GM23338 (cell line): ENCODE data around the gene ZNRF2. TPM values are rescaled to one million over a fixed set of nuclear protein-coding genes. Genes with fewer than 3 reads are reported as not detected.

Source experiments
- ATAC-seq: fragments of 200-7000 bp; cut with Tn5 transposase; 3 replicates; pipeline ENCODE4 v1.9.1; 2020
- DNase-seq: peaks from one replicate; pipeline ENCODE4 v3.0.0-alpha.2; 2015; ENCODE audit warnings: low spot score
- H2AFZ ChIP-seq: fragments of 200-600 bp; sonication (generic); 2 replicates; pipeline ENCODE4 v1.8.0; 2016; ENCODE audit warnings: antibody characterized with exemption, mild to moderate bottlenecking, moderate library complexity
- H3F3A ChIP-seq: fragments of 200-600 bp; sonication (generic); replicated peaks from 2 replicates; pipeline ENCODE4 v1.8.0; 2017; ENCODE audit warnings: antibody characterized with exemption, mixed run types, low read depth
- H3K27ac ChIP-seq: fragments of 200-600 bp; sonication (generic); 2 replicates; pipeline ENCODE4 v1.6.1; 2016; ENCODE audit warnings: low read depth
- H3K27me3 ChIP-seq: fragments of 200-600 bp; sonication (generic); 2 replicates; pipeline ENCODE4 v1.8.0; 2016; ENCODE audit warnings: mild to moderate bottlenecking, mixed run types, moderate library complexity; ENCODE audit not compliant: insufficient read depth
- H3K36me3 ChIP-seq: fragments of 200-600 bp; sonication (generic); 2 replicates; pipeline ENCODE4 v1.8.0; 2016; ENCODE audit warnings: mild to moderate bottlenecking; ENCODE audit not compliant: insufficient read depth
- H3K4me1 ChIP-seq: fragments of 200-600 bp; sonication (generic); 2 replicates; pipeline ENCODE4 v1.8.0; 2016; ENCODE audit warnings: mild to moderate bottlenecking, moderate library complexity; ENCODE audit not compliant: insufficient read depth
- H3K4me2 ChIP-seq: fragments of 200-600 bp; sonication (generic); 2 replicates; pipeline ENCODE4 v1.7.1; 2017; ENCODE audit warnings: mixed run types
- H3K4me3 ChIP-seq: fragments of 200-600 bp; sonication (generic); 2 replicates; pipeline ENCODE4 v1.6.1; 2016; ENCODE audit warnings: mixed run types
- H3K79me2 ChIP-seq: fragments of 200-600 bp; sonication (generic); replicated peaks from 2 replicates; pipeline ENCODE4 v1.8.0; 2017; ENCODE audit warnings: mild to moderate bottlenecking; ENCODE audit not compliant: insufficient read depth
- H3K9me2 ChIP-seq: fragments of 200-600 bp; sonication (generic); 2 replicates; pipeline ENCODE4 v1.8.0; 2017; ENCODE audit not compliant: insufficient read depth
- H4K20me1 ChIP-seq: fragments of 200-600 bp; sonication (generic); replicated peaks from 2 replicates; pipeline ENCODE4 v1.8.0; 2017; ENCODE audit warnings: mild to moderate bottlenecking; ENCODE audit not compliant: insufficient read depth
- H3K27ac Mint-ChIP-seq: 2 replicates; pipeline ENCODE4 v1.8.0; 2020; ENCODE audit warnings: inconsistent platforms, mild to moderate bottlenecking, moderate library complexity, mixed read lengths
- H3K27me3 Mint-ChIP-seq: 3 replicates; pipeline ENCODE4 v1.8.0; 2022; ENCODE audit warnings: low read depth, mild to moderate bottlenecking, moderate library complexity, mixed read lengths, inconsistent platforms; ENCODE audit not compliant: insufficient read depth, poor library complexity
- H3K36me3 Mint-ChIP-seq: 3 replicates; pipeline ENCODE4 v1.8.0; 2021; ENCODE audit warnings: low read depth, mild to moderate bottlenecking, inconsistent platforms, moderate library complexity, mixed read lengths
- H3K4me1 Mint-ChIP-seq: 3 replicates; pipeline ENCODE4 v1.8.0; 2020; ENCODE audit warnings: mild to moderate bottlenecking, inconsistent platforms, mixed read lengths
- H3K4me3 Mint-ChIP-seq: 3 replicates; pipeline ENCODE4 v1.8.0; 2021; ENCODE audit warnings: moderate library complexity, mild to moderate bottlenecking, inconsistent platforms, mixed read lengths
- H3K9me3 Mint-ChIP-seq: 3 replicates; pipeline ENCODE4 v1.8.0; 2020; ENCODE audit warnings: moderate library complexity, mild to moderate bottlenecking, inconsistent platforms, mixed read lengths
- EZH2 ChIP-seq: fragments of 200-600 bp; sonication (generic); IDR thresholded peaks from one replicate; pipeline ENCODE4 v1.8.0; 2017; ENCODE audit warnings: antibody characterized with exemption, mild to moderate bottlenecking, low read depth; ENCODE audit not compliant: unreplicated experiment
- EZH2phosphoT487 ChIP-seq: fragments of 200-600 bp; sonication (generic); IDR thresholded peaks from one replicate; pipeline ENCODE4 v1.8.1; 2018; ENCODE audit warnings: antibody characterized with exemption; ENCODE audit not compliant: unreplicated experiment
- JUNB ChIP-seq: IDR thresholded peaks from one replicate; pipeline ENCODE4 v1.6.1; 2016; ENCODE audit warnings: antibody characterized with exemption; ENCODE audit not compliant: unreplicated experiment
- NANOG ChIP-seq: IDR thresholded peaks from 2 replicates; pipeline ENCODE4 v1.6.1; 2016; ENCODE audit warnings: antibody characterized with exemption, borderline replicate concordance
- POLR2AphosphoS5 ChIP-seq: IDR thresholded peaks from 2 replicates; pipeline ENCODE4 v1.6.1; 2016; ENCODE audit warnings: antibody characterized with exemption, low read depth
- STAT1 ChIP-seq: IDR thresholded peaks from one replicate; pipeline ENCODE4 v1.6.1; 2016; ENCODE audit warnings: antibody characterized with exemption; ENCODE audit not compliant: unreplicated experiment
- ZNF114 ChIP-seq: fragments of 250-450 bp; sonication (Bioruptor Pico); IDR thresholded peaks from 2 replicates; pipeline ENCODE4 v1.5.0; 2020; ENCODE audit warnings: mild to moderate bottlenecking, moderate library complexity
- ZNF331 ChIP-seq: fragments of 250-450 bp; sonication (Bioruptor Pico); IDR thresholded peaks from 2 replicates; pipeline ENCODE4 v1.5.0; 2020; ENCODE audit warnings: low read depth, mild to moderate bottlenecking, moderate library complexity
- polyA plus RNA-seq: library from polyadenylated mRNA; unstranded; fragments of >200 nt; fragmentation: Nextera tagmentation; extraction: Ambion mirVana; gene quantifications from 2 replicates; pipeline ENCODE4 v1.2.1, GENCODE V29; 2016
- total RNA-seq: library from RNA; depleted of rRNA; stranded (reverse); fragments of >200 nt; shearing (Covaris generic); gene quantifications from 2 replicates; pipeline ENCODE4 v1.2.3, GENCODE V29; 2014
- TF ChIP-seq, protein P1 (sequence below), 2 experiments: fragments of 200-600 bp in 1 of 2; sonication (generic) in 1 of 2; conservative IDR thresholded peaks; 2 replicates each; pipeline versions ENCODE4 v1.5.1 to v1.6.1; 2016 to 2017; ENCODE audit warnings: antibody characterized with exemption in 2 of 2, low read depth in 2 of 2, mild to moderate bottlenecking in 2 of 2, moderate library complexity in 1 of 2
- TF ChIP-seq, protein P2 (sequence below): IDR thresholded peaks from 2 replicates; pipeline ENCODE4 v1.6.1; 2016; ENCODE audit warnings: antibody characterized with exemption
- TF ChIP-seq, protein P3 (sequence below): fragments of 250-450 bp; sonication (Bioruptor Pico); IDR thresholded peaks from 2 replicates; pipeline ENCODE4 v1.5.0; 2020; ENCODE audit warnings: mild to moderate bottlenecking, moderate library complexity
- TF ChIP-seq, protein P4 (sequence below): IDR thresholded peaks from one replicate; pipeline ENCODE4 v1.6.1; 2018; ENCODE audit warnings: antibody characterized with exemption; ENCODE audit not compliant: unreplicated experiment

Gene ZNRF2
- total and polyA plus RNA-seq, 2 experiments from 2014 or later, result 6.0 to 34.7 TPM

DNA sequence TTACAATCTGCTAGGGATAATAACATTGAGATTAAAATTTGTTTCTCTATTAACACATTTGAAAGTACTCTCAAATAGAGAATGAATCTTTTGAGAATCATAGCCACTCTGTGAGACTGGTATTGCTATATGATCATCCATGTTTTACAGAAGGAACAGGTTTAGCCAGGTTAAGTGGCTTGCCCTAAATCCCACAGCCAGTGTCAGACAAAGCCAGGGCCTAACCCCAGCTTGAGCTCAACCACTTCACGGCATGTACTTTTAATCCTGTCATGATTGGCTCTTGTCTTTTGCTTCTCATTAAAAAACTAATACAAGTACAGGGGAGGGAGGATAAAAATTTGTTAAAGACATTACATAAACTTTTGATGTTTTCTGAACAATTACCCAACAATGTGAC, 3.8 kb upstream of the ZNRF2 start (continued):
- TF ChIP-seq, protein P1, sequence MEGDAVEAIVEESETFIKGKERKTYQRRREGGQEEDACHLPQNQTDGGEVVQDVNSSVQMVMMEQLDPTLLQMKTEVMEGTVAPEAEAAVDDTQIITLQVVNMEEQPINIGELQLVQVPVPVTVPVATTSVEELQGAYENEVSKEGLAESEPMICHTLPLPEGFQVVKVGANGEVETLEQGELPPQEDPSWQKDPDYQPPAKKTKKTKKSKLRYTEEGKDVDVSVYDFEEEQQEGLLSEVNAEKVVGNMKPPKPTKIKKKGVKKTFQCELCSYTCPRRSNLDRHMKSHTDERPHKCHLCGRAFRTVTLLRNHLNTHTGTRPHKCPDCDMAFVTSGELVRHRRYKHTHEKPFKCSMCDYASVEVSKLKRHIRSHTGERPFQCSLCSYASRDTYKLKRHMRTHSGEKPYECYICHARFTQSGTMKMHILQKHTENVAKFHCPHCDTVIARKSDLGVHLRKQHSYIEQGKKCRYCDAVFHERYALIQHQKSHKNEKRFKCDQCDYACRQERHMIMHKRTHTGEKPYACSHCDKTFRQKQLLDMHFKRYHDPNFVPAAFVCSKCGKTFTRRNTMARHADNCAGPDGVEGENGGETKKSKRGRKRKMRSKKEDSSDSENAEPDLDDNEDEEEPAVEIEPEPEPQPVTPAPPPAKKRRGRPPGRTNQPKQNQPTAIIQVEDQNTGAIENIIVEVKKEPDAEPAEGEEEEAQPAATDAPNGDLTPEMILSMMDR (conservative IDR thresholded peaks at IDR 0.05; ENCODE audit: low read depth in 2 of 2), result no peak
- TF ChIP-seq JUNB, result no peak

DNA sequence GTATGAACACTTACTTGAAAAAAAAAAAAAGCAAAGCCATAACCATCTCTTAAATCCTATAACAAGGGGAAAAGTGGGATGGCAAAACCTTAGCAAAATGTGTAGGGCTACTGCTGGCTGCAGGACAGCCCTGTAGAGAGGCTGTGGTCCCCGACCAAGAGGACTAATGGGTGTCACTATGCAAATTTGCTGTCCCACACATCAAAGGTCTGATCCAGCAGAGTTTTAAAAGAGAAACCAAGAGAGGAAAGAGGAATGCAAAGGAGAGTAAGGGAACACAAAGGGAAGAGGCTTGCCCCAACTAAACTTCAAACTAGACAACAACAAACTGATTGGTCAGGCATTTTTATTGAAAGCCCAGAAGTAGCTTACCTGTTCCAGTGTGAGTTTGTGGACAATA, 3.1 kb upstream of the ZNRF2 start:
- peaks cover 7% of the 10 kb centered on the region for H3K4me1 ChIP-seq
- ATAC-seq (no peak), DNase-seq (peak; percentile 57)
- no peak overlapping the region; the same call in 1 of the 2 replicates for H3K4me2 ChIP-seq
- H3K4me3 Mint-ChIP-seq, result no peak overlapping the region; the same call in 1 of the 3 replicates
- H3K27me3 ChIP-seq, result no peaks in the 10 kb centered on the region
- peaks cover 3% of the 10 kb centered on the region for H3K27me3 Mint-ChIP-seq
- no peak overlapping the region for H3K27ac ChIP-seq
- H4K20me1 ChIP-seq, result no peaks in the 10 kb centered on the region; the same call in 1 of the 2 replicates
- no peak overlapping the region for H3K4me3 ChIP-seq
- H3K9me3 Mint-ChIP-seq, result no peaks in the 10 kb centered on the region
- peaks cover 19% of the 10 kb centered on the region for H3K4me1 Mint-ChIP-seq
- H2AFZ ChIP-seq, result no peak overlapping the region
- no peaks in the 10 kb centered on the region; the same call in 2 of the 3 replicates for H3K36me3 Mint-ChIP-seq
- no peaks in the 10 kb centered on the region for H3K36me3 ChIP-seq
- H3K27ac Mint-ChIP-seq, result no peak overlapping the region
- H3K9me2 ChIP-seq, result no peaks in the 10 kb centered on the region
- H3K79me2 ChIP-seq, result peaks cover 3% of the 10 kb centered on the region
- no peaks in the 10 kb centered on the region; the same call in 1 of the 2 replicates for H3F3A ChIP-seq
- TF ChIP-seq, protein P2, sequence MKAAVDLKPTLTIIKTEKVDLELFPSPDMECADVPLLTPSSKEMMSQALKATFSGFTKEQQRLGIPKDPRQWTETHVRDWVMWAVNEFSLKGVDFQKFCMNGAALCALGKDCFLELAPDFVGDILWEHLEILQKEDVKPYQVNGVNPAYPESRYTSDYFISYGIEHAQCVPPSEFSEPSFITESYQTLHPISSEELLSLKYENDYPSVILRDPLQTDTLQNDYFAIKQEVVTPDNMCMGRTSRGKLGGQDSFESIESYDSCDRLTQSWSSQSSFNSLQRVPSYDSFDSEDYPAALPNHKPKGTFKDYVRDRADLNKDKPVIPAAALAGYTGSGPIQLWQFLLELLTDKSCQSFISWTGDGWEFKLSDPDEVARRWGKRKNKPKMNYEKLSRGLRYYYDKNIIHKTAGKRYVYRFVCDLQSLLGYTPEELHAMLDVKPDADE, result no peak
- TF ChIP-seq, protein P3, sequence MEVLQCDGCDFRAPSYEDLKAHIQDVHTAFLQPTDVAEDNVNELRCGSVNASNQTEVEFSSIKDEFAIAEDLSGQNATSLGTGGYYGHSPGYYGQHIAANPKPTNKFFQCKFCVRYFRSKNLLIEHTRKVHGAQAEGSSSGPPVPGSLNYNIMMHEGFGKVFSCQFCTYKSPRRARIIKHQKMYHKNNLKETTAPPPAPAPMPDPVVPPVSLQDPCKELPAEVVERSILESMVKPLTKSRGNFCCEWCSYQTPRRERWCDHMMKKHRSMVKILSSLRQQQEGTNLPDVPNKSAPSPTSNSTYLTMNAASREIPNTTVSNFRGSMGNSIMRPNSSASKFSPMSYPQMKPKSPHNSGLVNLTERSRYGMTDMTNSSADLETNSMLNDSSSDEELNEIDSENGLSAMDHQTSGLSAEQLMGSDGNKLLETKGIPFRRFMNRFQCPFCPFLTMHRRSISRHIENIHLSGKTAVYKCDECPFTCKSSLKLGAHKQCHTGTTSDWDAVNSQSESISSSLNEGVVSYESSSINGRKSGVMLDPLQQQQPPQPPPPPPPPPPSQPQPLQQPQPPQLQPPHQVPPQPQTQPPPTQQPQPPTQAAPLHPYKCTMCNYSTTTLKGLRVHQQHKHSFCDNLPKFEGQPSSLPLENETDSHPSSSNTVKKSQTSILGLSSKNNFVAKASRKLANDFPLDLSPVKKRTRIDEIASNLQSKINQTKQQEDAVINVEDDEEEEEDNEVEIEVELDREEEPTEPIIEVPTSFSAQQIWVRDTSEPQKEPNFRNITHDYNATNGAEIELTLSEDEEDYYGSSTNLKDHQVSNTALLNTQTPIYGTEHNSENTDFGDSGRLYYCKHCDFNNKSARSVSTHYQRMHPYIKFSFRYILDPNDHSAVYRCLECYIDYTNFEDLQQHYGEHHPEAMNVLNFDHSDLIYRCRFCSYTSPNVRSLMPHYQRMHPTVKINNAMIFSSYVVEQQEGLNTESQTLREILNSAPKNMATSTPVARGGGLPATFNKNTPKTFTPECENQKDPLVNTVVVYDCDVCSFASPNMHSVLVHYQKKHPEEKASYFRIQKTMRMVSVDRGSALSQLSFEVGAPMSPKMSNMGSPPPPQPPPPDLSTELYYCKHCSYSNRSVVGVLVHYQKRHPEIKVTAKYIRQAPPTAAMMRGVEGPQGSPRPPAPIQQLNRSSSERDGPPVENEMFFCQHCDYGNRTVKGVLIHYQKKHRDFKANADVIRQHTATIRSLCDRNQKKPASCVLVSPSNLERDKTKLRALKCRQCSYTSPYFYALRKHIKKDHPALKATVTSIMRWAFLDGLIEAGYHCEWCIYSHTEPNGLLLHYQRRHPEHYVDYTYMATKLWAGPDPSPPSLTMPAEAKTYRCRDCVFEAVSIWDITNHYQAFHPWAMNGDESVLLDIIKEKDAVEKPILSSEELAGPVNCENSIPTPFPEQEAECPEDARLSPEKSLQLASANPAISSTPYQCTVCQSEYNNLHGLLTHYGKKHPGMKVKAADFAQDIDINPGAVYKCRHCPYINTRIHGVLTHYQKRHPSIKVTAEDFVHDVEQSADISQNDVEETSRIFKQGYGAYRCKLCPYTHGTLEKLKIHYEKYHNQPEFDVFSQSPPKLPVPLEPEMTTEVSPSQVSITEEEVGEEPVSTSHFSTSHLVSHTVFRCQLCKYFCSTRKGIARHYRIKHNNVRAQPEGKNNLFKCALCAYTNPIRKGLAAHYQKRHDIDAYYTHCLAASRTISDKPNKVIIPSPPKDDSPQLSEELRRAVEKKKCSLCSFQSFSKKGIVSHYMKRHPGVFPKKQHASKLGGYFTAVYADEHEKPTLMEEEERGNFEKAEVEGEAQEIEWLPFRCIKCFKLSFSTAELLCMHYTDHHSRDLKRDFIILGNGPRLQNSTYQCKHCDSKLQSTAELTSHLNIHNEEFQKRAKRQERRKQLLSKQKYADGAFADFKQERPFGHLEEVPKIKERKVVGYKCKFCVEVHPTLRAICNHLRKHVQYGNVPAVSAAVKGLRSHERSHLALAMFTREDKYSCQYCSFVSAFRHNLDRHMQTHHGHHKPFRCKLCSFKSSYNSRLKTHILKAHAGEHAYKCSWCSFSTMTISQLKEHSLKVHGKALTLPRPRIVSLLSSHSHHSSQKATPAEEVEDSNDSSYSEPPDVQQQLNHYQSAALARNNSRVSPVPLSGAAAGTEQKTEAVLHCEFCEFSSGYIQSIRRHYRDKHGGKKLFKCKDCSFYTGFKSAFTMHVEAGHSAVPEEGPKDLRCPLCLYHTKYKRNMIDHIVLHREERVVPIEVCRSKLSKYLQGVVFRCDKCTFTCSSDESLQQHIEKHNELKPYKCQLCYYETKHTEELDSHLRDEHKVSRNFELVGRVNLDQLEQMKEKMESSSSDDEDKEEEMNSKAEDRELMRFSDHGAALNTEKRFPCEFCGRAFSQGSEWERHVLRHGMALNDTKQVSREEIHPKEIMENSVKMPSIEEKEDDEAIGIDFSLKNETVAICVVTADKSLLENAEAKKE (CRISPR knock-in tag), result no peak
- TF ChIP-seq NANOG (no peak), EZH2phosphoT487 (no peak), JUNB (no peak), STAT1 (no peak), EZH2 (no peak), ZNF114 (no peak), ZNF331 (CRISPR knock-in tag) (no peak), POLR2AphosphoS5 (no peak)
- TF ChIP-seq, protein P4, sequence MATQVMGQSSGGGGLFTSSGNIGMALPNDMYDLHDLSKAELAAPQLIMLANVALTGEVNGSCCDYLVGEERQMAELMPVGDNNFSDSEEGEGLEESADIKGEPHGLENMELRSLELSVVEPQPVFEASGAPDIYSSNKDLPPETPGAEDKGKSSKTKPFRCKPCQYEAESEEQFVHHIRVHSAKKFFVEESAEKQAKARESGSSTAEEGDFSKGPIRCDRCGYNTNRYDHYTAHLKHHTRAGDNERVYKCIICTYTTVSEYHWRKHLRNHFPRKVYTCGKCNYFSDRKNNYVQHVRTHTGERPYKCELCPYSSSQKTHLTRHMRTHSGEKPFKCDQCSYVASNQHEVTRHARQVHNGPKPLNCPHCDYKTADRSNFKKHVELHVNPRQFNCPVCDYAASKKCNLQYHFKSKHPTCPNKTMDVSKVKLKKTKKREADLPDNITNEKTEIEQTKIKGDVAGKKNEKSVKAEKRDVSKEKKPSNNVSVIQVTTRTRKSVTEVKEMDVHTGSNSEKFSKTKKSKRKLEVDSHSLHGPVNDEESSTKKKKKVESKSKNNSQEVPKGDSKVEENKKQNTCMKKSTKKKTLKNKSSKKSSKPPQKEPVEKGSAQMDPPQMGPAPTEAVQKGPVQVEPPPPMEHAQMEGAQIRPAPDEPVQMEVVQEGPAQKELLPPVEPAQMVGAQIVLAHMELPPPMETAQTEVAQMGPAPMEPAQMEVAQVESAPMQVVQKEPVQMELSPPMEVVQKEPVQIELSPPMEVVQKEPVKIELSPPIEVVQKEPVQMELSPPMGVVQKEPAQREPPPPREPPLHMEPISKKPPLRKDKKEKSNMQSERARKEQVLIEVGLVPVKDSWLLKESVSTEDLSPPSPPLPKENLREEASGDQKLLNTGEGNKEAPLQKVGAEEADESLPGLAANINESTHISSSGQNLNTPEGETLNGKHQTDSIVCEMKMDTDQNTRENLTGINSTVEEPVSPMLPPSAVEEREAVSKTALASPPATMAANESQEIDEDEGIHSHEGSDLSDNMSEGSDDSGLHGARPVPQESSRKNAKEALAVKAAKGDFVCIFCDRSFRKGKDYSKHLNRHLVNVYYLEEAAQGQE, result no peak
